K562 (cell line): ENCODE results near the gene PIRT. TPM values are rescaled to one million over a fixed set of nuclear protein-coding genes. Genes with fewer than 3 reads are reported as not detected.

Experiments used
- ATAC-seq: fragments of 200-7000 bp; cut with Tn5 transposase; 3 replicates; pipeline ENCODE4 v1.9.1; 2020; ENCODE audit warnings: moderate library complexity
- BruUV-seq: library from RNA; stranded (reverse); fragments of 400-500 nt; replicated peaks from 2 replicates; lab custom pipeline; 2021; lab: Mats Ljungman, UMichigan
- CTCF ChIA-PET: fragments of 300-600 bp; formaldehyde crosslinking; extraction: SDS; loops from one replicate; lab custom pipeline; 2021; ENCODE audit warnings: low intra/inter-chr PET ratio; lab: Yijun Ruan, JAX
- POLR2A ChIA-PET: fragments of 300-600, 350-650 bp; sonication (Branson Sonifier 250); formaldehyde crosslinking; extraction: SDS; loops from one replicate; lab custom pipeline; 2021; ENCODE audit warnings: antibody characterized with exemption, inconsistent platforms; lab: Yijun Ruan, JAX
- DNase-seq, 4 experiments: peaks; one replicate each; pipeline versions ENCODE4 v3.0.0 to v3.0.0-alpha.2; 2011 to 2018; ENCODE audit warnings: low spot score in 3 of 4, mixed read lengths in 3 of 4; ENCODE audit errors: extremely low read depth in 1 of 4
- FAIRE-seq: peaks from 2 replicates; lab custom pipeline; 2011; peaks lifted over from hg19 to GRCh38; lab: Jason Lieb, UNC
- H2AFZ ChIP-seq: 2 replicates; pipeline ENCODE4 v1.6.0; 2011; ENCODE audit warnings: low read depth, low read length, control low read depth, inconsistent platforms
- H3K27ac ChIP-seq: fragments of 200-600 bp; 3 replicates; pipeline ENCODE4 v1.8.0; 2011; ENCODE audit warnings: low read depth, mild to moderate bottlenecking, control low read depth, inconsistent platforms, low read length, moderate library complexity, mixed read lengths; ENCODE audit errors: extremely low read depth
- H3K27me3 ChIP-seq, 2 experiments: fragments of 300-600 bp in 1 of 2; 2 replicates in 1 of 2; 3 replicates in 1 of 2; pipeline versions ENCODE4 v1.6.0 to v1.8.0; 2011; ENCODE audit warnings: inconsistent platforms in 2 of 2, low read length in 2 of 2, mild to moderate bottlenecking in 1 of 2, mixed read lengths in 1 of 2, moderate library complexity in 1 of 2; ENCODE audit not compliant: control insufficient read depth in 2 of 2, insufficient read depth in 2 of 2
- H3K36me3 ChIP-seq: fragments of 300-600 bp; 3 replicates; pipeline ENCODE4 v1.8.0; 2011; ENCODE audit warnings: mild to moderate bottlenecking, low read length, inconsistent platforms; ENCODE audit not compliant: control insufficient read depth, insufficient read depth
- H3K4me1 ChIP-seq, 2 experiments: fragments of 200-600 bp in 1 of 2; replicated peaks in 1 of 2; 2 replicates in 1 of 2; 3 replicates in 1 of 2; pipeline versions ENCODE4 v1.5.1 to v1.8.0; 2011; ENCODE audit warnings: inconsistent platforms in 2 of 2, low read length in 2 of 2, mild to moderate bottlenecking in 1 of 2, mixed read lengths in 1 of 2, moderate library complexity in 1 of 2; ENCODE audit not compliant: control insufficient read depth in 2 of 2, insufficient read depth in 2 of 2
- H3K4me2 ChIP-seq: 2 replicates; pipeline ENCODE4 v1.6.1; 2011; ENCODE audit warnings: low read length, control low read depth, inconsistent platforms, mixed read lengths; ENCODE audit not compliant: insufficient read depth
- H3K4me3 ChIP-seq: fragments of 200-600 bp; sonication (generic), shearing (Covaris generic); 2 replicates; pipeline ENCODE4 v1.5.1; 2016; ENCODE audit warnings: control low read depth, inconsistent platforms
- H3K79me2 ChIP-seq: fragments of 200-600 bp; 3 replicates; pipeline ENCODE4 v1.8.0; 2011; ENCODE audit warnings: low read length, inconsistent platforms; ENCODE audit not compliant: control insufficient read depth, insufficient read depth
- H3K9ac ChIP-seq, 2 experiments: 2 replicates each; pipeline versions ENCODE4 v1.6.0 to v1.6.1; 2011; ENCODE audit warnings: low read depth in 2 of 2, low read length in 2 of 2, control low read depth in 1 of 2, inconsistent platforms in 1 of 2, mild to moderate bottlenecking in 1 of 2, mixed read lengths in 1 of 2; ENCODE audit not compliant: insufficient read depth in 1 of 2
- H3K9me1 ChIP-seq: one replicate; pipeline ENCODE4 v1.6.0; 2011; ENCODE audit warnings: inconsistent platforms, mild to moderate bottlenecking, low read length, moderate library complexity; ENCODE audit not compliant: control insufficient read depth, insufficient read depth
- H3K9me3 ChIP-seq: replicated peaks from 2 replicates; pipeline ENCODE4 v1.5.1; 2011; ENCODE audit warnings: low read depth, low read length, inconsistent platforms; ENCODE audit not compliant: control insufficient read depth, insufficient read depth
- H4K20me1 ChIP-seq: replicated peaks from 2 replicates; pipeline ENCODE4 v1.6.1; 2011; ENCODE audit warnings: low read length, inconsistent platforms, mixed read lengths; ENCODE audit not compliant: control insufficient read depth, insufficient read depth
- CXXC5 ChIP-seq: fragments of 250-450 bp; sonication (Bioruptor Pico); IDR thresholded peaks from 2 replicates; pipeline ENCODE4 v1.8.0; 2022; ENCODE audit warnings: inconsistent platforms, mild to moderate bottlenecking, moderate library complexity
- EGR1 ChIP-seq: fragments of 450-650 bp; conservative IDR thresholded peaks from 2 replicates; pipeline ENCODE4 v1.6.1; 2017; ENCODE audit warnings: mild to moderate bottlenecking
- RUNX1 ChIP-seq: sonication (generic); IDR thresholded peaks from 2 replicates; pipeline ENCODE4 v1.6.1; 2016; ENCODE audit warnings: antibody characterized with exemption, low read depth
- ZFX ChIP-seq: sonication (generic); formaldehyde crosslinking; IDR thresholded peaks from 2 replicates; pipeline ENCODE4 v1.8.0; 2022; ENCODE audit warnings: mild to moderate bottlenecking, missing genetic modification reagents, moderate library complexity
- WGBS: fragments of 100-300 bp; shearing (Covaris generic); methylation state at CpG from one replicate; pipeline ENCODE4 v1.1.6; 2016; ENCODE audit warnings: low coverage, mixed read lengths; ENCODE audit not compliant: insufficient coverage; ENCODE audit errors: missing lambda C conversion rate; 5-methylcytosine and 5-hydroxymethylcytosine counted together
- in situ Hi-C: fragments of 300-500 bp; cut with MboI; formaldehyde crosslinking; loops from 4 replicates; pipeline ENCODE4 v1.15.0; 2018; ENCODE audit warnings: inconsistent platforms, mixed read lengths
- intact Hi-C: fragments of 100-400 bp; cut with micrococcal nuclease; formaldehyde crosslinking; loops from 2 replicates; pipeline ENCODE4 v1.14.2; 2022
- polyA plus RNA-seq, 8 experiments: library from polyadenylated mRNA; depleted of rRNA in 4 of 8; stranded (reverse) in 5 of 8; unstranded in 3 of 8; fragments of >200 nt; fragmentation: Nextera tagmentation in 2 of 8; fragmentation: Illumina TruSeq in 1 of 8; extraction: Ambion mirVana in 2 of 8; extraction: Trizol in 1 of 8; gene quantifications; 2 replicates each; pipeline versions ENCODE4 v1.2.1 to v1.2.3, GENCODE V29; 2011 to 2014; ENCODE audit warnings: inconsistent platforms in 1 of 8, missing spikeins in 1 of 8
- total RNA-seq, 7 experiments: library from RNA; depleted of rRNA in 6 of 7; stranded (reverse); fragments of >200 nt in 6 of 7; fragmentation: Illumina TruSeq in 2 of 7; extraction: Trizol in 2 of 7; gene quantifications; 2 replicates each; pipeline versions ENCODE4 v1.2.1 to v1.2.3, GENCODE V29; 2011 to 2021; ENCODE audit warnings: low replicate concordance in 1 of 7
- TF ChIP-seq, protein P1 (sequence below), 2 experiments: fragments of 450-650 bp; conservative IDR thresholded peaks; 2 replicates each; pipeline ENCODE4 v1.6.1; 2017; ENCODE audit warnings: mild to moderate bottlenecking in 2 of 2, moderate library complexity in 2 of 2
- TF ChIP-seq, protein P2 (sequence below), 2 experiments: IDR thresholded peaks; 2 replicates each; pipeline ENCODE4 v1.6.1; 2011; ENCODE audit warnings: borderline replicate concordance in 1 of 2, control low read depth in 1 of 2, low read depth in 1 of 2, low read length in 1 of 2, mild to moderate bottlenecking in 1 of 2, mixed read lengths in 1 of 2, moderate library complexity in 1 of 2; ENCODE audit not compliant: insufficient read depth in 1 of 2, insufficient read length in 1 of 2, poor library complexity in 1 of 2, severe bottlenecking in 1 of 2; ENCODE audit errors: extremely low read depth in 1 of 2

The PIRT gene
- total and polyA plus RNA-seq, 9 of the 15 experiments (the other 6 are each of a cell fraction or from before 2014, with no cell fraction given), result not detected

DNA sequence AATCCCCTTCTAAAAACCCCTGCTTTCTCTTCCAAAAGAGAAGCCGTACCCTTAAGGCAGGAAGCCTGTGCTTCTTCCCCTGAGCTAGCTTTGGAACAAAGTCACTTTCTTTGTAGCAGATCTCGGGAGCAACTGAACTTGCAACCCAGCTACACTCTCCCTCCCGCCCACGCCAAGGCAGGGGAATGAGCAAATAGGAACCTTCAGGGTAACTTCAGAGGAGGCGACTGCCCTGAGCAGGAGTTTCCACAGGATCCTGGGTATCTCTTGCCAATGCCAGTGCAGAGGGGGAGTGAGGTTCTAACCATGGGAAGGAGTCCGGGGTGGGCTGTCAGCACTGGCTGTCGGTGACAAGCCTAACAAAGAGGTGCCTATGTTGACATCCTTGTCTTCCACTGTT, 5.9 kb upstream of the PIRT start:
- no peak for ATAC-seq
- H3K9me3 ChIP-seq, result no peaks in the 10 kb centered on the region
- H3K79me2 ChIP-seq, result no peaks in the 10 kb centered on the region
- H3K36me3 ChIP-seq, result no peaks in the 10 kb centered on the region
- H4K20me1 ChIP-seq, result no peaks in the 10 kb centered on the region
- no TSS peak for BruUV-seq
- H3K9me1 ChIP-seq, result no peaks in the 10 kb centered on the region
- WGBS, result 0% methylated on average over 6 of the region's 7 CpGs
- no peak overlapping the region for H3K27ac ChIP-seq
- DNase-seq, result peak in 1 of 4 experiments; percentile 2
- CTCF ChIA-PET, result interaction anchor here (2.1 kb wide), 1 partner anchor 197 kb away, joined by 7 read pairs; no protein-coding TSS in a partner anchor
- no peak overlapping the region for H2AFZ ChIP-seq
- H3K9ac ChIP-seq, result no peak overlapping the region
- FAIRE-seq, result no peak
- TF ChIP-seq, protein P1, sequence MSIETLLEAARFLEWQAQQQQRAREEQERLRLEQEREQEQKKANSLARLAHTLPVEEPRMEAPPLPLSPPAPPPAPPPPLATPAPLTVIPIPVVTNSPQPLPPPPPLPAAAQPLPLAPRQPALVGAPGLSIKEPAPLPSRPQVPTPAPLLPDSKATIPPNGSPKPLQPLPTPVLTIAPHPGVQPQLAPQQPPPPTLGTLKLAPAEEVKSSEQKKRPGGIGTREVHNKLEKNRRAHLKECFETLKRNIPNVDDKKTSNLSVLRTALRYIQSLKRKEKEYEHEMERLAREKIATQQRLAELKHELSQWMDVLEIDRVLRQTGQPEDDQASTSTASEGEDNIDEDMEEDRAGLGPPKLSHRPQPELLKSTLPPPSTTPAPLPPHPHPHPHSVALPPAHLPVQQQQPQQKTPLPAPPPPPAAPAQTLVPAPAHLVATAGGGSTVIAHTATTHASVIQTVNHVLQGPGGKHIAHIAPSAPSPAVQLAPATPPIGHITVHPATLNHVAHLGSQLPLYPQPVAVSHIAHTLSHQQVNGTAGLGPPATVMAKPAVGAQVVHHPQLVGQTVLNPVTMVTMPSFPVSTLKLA (conservative IDR thresholded peaks at IDR 0.05), result no peak
- TF ChIP-seq EGR1, result 0 out of 2 replicates have a peak, but pooled peaks have one; percentile 35
- TF ChIP-seq, all 486 proteins: peak for 1
- Histone ChIP-seq H3K4me2 (no peak overlapping the region), H3K4me1 (peaks cover 0 to 4% of the 10 kb centered on the region in 2 experiments; a peak in 2 of 5 replicates), H3K4me3 (no peak overlapping the region), H3K27me3 (no peaks in the 10 kb centered on the region; a peak in 1 of 5 replicates)
- intact Hi-C loops, result no loop called here
- POLR2A ChIA-PET, result no interaction called here
- in situ Hi-C loops, result loop anchor here (10.0 kb wide), 1 partner anchor 199 kb away; no protein-coding TSS in a partner anchor

DNA sequence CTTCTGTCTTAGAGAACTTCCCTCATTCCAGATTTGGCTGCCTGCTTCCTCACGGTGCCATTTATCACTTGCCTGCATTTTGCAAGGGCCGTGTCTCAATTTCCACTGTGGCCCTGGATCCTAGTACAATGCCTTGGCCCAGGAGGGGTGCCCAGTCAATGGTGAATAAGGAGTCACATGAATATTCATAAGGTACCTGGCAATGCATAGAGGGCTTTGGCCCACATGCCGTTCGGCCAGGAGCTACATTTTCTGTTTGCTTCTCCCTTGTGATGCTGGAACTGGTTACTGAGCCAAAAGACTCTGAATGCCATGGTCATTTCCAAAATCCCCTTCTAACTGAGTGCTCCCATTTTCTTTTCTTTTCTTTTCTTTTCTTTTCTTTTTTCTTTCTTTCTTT, 4.8 kb upstream of the PIRT start:
- H3K36me3 ChIP-seq, result no peaks in the 10 kb centered on the region
- no peak overlapping the region for H3K9ac ChIP-seq
- in situ Hi-C loops (loop anchor here (10.0 kb wide), 1 partner anchor 198 kb away; no protein-coding TSS in a partner anchor), intact Hi-C loops (no loop called here)
- H2AFZ ChIP-seq, result no peak overlapping the region
- FAIRE-seq, result no peak
- no peak for DNase-seq
- BruUV-seq, result no TSS peak
- H3K4me2 ChIP-seq, result no peak overlapping the region
- no peak overlapping the region for H3K4me3 ChIP-seq
- peaks cover 0 to 4% of the 10 kb centered on the region in 2 experiments; a peak in 2 of 5 replicates for H3K27me3 ChIP-seq
- 0% methylated on average over 4 of the region's 4 CpGs for WGBS
- H3K9me3 ChIP-seq, result no peaks in the 10 kb centered on the region
- ChIA-PET POLR2A (interaction anchor here (0.7 kb wide), 1 partner anchor 1034 kb away, joined by 3 read pairs; no protein-coding TSS in a partner anchor), CTCF (no interaction called here)
- no peak for TF ChIP-seq CXXC5 (CRISPR knock-in tag)
- TF ChIP-seq, protein P2, sequence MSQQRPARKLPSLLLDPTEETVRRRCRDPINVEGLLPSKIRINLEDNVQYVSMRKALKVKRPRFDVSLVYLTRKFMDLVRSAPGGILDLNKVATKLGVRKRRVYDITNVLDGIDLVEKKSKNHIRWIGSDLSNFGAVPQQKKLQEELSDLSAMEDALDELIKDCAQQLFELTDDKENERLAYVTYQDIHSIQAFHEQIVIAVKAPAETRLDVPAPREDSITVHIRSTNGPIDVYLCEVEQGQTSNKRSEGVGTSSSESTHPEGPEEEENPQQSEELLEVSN (IDR thresholded peaks at IDR 0.05; ENCODE audit: borderline replicate concordance in 1 of 2, extremely low read depth in 1 of 2, insufficient read depth in 1 of 2, insufficient read length in 1 of 2, low read depth in 1 of 2, low read length in 1 of 2, poor library complexity in 1 of 2, severe bottlenecking in 1 of 2), result no peak
- TF ChIP-seq RUNX1, result no peak
- TF ChIP-seq ZFX (CRISPR knock-in tag), result no peak
- no peaks in the 10 kb centered on the region for H4K20me1 ChIP-seq
- no peaks in the 10 kb centered on the region for H3K9me1 ChIP-seq
- H3K79me2 ChIP-seq, result no peaks in the 10 kb centered on the region
- no peak overlapping the region for H3K27ac ChIP-seq
- H3K4me1 ChIP-seq, result peaks cover 0 to 4% of the 10 kb centered on the region in 2 experiments; a peak in 2 of 5 replicates
- no peak for ATAC-seq
